Measurements from ENCODE around the gene NMUR1. TPM values are rescaled to one million over a fixed set of nuclear protein-coding genes. Genes with fewer than 3 reads are reported as not detected.
"Not testable (repeated sequence)": the region's sequence is repeated elsewhere in the genome, so short reads cannot be mapped to it uniquely, and the experiment has no call there.

The NMUR1 gene
- total RNA-seq, result not detected in 2 replicates
- polyA plus RNA-seq (2012), result not detected

- DNase-seq (ENCODE audit: low read depth), result no peak
Measured at GRCh38 chr2:231530099-231531011, at the start of gene NMUR1. NMUR1 (minus strand) TSS chr2:231530445; CDS start chr2:231530361, 84 bp downstream.

- no peak for DNase-seq (ENCODE audit: low read depth)
Measured at GRCh38 chr2:231579560-231579959, 49.3 kb upstream of the NMUR1 start.

GRCh38 chr2:231578655-231579054 lies 48.4 kb upstream of the NMUR1 start:
- DNase-seq (ENCODE audit: low read depth), result not testable (repeated sequence)

GRCh38 chr2:231576465-231576864 lies 46.2 kb upstream of the NMUR1 start:
- DNase-seq (ENCODE audit: low read depth), result no peak

- DNase-seq (ENCODE audit: low read depth), result no peak
Measured at GRCh38 chr2:231575612-231576256, 45.5 kb upstream of the NMUR1 start.

GRCh38 chr2:231573698-231574421 lies 43.6 kb upstream of the NMUR1 start:
- no peak for DNase-seq (ENCODE audit: low read depth)

- DNase-seq (ENCODE audit: low read depth), result no peak
Measured at GRCh38 chr2:231573096-231573495, 42.9 kb upstream of the NMUR1 start.

GRCh38 chr2:231571661-231572191 lies 41.5 kb upstream of the NMUR1 start:
- no peak for DNase-seq (ENCODE audit: low read depth)

- not testable (repeated sequence) for DNase-seq (ENCODE audit: low read depth)
Measured at GRCh38 chr2:231570915-231571314, 40.7 kb upstream of the NMUR1 start.

- DNase-seq (ENCODE audit: low read depth), result no peak
Measured at GRCh38 chr2:231568785-231569435, 38.7 kb upstream of the NMUR1 start.

GRCh38 chr2:231568098-231568784 lies 38.0 kb upstream of the NMUR1 start:
- no peak for DNase-seq (ENCODE audit: low read depth)

GRCh38 chr2:231567159-231567558 lies 36.9 kb upstream of the NMUR1 start:
- no peak for DNase-seq (ENCODE audit: low read depth)

- no peak for DNase-seq (ENCODE audit: low read depth)
Measured at GRCh38 chr2:231565887-231566594, 35.8 kb upstream of the NMUR1 start.

- DNase-seq (ENCODE audit: low read depth), result peak; percentile 61
Measured at GRCh38 chr2:231563378-231563961, 33.2 kb upstream of the NMUR1 start.

GRCh38 chr2:231557571-231558217 lies 27.4 kb upstream of the NMUR1 start:
- DNase-seq (ENCODE audit: low read depth), result peak; percentile 81

- DNase-seq (ENCODE audit: low read depth), result no peak
Measured at GRCh38 chr2:231556981-231557380, 26.7 kb upstream of the NMUR1 start.

- not testable (repeated sequence) for DNase-seq (ENCODE audit: low read depth)
Measured at GRCh38 chr2:231556496-231556895, 26.3 kb upstream of the NMUR1 start.

GRCh38 chr2:231554748-231555545 lies 24.7 kb upstream of the NMUR1 start:
- DNase-seq (ENCODE audit: low read depth), result no peak
